Dedifferentiated amniotic fluid mesenchymal stem cell (primary cell): ENCODE data around the gene PARP1.
"Not testable (repeated sequence)": the region's sequence is repeated elsewhere in the genome, so short reads cannot be mapped to it uniquely, and the experiment has no call there.

Experiments used
- DNase-seq: peaks from one replicate; pipeline ENCODE4 v3.0.0-alpha.2; 2016; ENCODE audit errors: extremely low spot score

Gene PARP1

DNA sequence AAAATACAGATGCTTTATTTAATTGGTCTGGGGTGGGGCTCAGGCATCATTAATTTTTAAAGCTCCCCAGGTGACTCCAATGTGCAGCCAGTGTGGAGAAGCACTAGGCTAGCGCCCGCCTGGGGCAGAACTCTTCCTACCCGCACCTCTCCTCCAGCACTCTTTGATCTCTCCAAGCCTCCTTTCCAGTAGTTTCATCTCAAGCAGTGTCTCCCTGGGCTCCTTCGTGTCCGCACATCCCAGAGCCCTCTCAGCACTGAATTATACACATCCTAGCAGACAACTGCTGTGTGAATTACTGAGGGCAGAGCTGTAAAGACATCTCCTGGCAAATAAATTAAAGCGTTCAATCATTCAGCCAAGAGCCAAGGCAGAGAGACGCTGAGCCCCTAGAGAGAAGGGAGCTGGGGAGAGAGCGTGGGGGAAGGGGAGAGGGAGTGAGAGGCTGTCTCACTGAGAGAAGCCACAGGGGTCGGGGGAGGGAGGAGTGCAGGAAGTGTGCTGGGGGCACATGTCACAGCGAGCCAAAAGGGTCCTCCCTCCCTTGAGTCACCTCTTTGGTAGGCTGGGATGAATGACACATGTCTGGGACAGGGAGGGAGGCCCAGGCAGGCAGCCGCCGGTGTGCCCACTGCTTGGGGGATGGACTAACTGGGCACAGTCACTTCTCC is 21.0 kb upstream of the PARP1 start:
- no peak for DNase-seq

DNA sequence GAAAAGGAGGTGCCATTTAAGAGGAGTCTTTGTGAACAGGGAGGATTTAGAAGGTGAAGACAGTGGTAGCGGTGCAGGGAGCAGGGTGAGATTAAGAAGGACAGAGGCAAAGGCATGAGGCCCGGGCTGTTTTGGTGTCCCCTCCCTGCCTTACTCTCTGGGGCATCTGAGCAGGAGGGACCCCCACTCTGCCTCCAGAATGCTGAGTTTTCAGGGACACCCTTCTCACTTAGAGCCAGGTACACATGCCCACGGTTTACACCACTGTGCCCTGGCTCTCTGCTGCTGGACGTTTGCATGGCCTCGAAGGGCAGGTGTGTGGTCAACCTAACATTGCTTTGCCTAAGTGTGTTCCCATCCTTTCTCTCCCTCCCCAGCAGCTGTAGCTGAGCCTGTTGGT is 20.5 kb upstream of the PARP1 start:
- no peak for DNase-seq

DNA sequence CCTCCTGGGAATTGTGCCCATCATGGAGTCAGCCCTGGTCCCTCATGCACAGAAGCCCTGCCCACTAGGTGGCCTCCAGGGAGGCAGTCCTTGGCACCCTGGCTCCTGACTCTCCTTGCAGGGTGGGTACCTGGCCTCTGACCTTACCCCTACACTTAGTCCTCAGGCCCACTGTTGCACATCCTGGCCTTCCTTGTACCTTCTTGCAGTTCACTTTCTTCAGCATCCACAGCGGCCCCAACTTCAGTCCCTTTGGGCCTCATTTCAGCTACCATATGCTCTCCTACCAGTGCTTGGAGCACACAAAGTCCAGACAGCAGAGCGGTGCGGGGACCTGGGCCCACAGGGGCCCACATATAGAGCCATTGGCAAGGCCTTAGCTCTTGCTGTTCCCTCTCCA is 19.2 kb upstream of the PARP1 start:
- DNase-seq, result no peak

DNA sequence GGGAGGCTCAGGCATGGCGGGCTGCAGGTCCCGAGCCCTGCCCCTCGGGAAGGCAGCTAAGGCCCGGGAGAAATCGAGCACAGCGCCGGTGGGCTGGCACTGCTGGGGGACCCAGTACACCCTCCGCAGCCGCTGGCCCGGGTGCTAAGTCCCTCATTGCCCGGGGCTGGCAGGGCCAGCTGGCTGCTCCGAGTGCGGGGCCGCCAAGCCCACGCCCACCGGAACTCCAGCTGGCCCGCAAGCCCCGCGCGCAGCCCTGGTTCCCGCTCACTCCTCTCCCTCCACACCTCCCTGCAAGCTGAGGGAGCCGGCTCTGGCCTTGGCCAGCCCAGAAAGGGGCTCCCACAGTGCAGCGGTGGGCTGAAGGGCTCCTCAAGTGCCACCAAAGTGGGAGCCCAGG is 18.5 kb upstream of the PARP1 start:
- DNase-seq, result not testable (repeated sequence)

DNA sequence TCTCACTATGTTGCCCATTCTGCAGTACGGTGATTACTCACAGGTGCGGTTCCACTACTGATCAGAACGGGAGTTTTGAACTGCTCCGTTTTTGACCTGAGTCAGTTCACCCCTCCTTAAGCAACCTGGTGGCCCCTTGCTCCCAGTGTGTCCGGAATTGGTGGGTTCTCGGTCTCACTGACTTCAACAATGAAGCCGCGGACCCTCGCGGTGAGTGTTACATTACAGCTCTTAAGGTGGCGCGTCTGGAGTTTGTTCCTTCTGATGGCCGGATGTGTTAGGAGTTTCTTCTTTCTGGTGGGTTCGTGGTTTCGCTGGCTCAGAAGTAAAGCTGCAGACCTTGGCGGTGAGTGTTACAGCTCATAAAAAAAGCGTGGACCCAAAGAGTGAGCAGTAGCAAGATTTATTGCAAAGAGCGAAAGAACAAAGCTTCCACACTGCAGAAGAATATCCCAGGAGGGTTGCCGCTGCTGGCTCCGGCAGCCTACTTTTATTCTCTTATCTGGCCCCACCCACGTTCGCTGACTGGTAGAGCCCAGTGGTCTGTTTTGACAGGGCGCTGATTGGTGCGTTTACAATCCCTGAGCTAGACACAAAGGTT is 17.6 kb upstream of the PARP1 start:
- no peak for DNase-seq

DNA sequence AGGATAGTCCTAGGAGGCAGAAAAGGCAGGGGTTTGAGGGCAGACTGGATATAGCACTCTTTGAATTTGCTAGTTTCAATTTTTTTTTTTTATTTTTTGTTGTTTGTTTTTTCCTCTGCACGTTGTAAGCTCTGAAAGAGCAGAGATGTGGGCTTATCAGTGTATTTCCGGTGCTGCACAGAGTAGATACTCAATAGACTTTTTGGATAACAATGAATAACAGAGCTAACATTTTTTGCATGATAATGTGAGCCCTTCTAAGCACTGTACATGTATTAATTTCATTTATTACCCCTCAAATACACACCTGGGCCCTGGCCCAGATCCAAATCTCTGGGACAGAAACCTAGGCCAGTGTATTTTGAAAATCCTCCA is 17.1 kb upstream of the PARP1 start:
- DNase-seq, result no peak

DNA sequence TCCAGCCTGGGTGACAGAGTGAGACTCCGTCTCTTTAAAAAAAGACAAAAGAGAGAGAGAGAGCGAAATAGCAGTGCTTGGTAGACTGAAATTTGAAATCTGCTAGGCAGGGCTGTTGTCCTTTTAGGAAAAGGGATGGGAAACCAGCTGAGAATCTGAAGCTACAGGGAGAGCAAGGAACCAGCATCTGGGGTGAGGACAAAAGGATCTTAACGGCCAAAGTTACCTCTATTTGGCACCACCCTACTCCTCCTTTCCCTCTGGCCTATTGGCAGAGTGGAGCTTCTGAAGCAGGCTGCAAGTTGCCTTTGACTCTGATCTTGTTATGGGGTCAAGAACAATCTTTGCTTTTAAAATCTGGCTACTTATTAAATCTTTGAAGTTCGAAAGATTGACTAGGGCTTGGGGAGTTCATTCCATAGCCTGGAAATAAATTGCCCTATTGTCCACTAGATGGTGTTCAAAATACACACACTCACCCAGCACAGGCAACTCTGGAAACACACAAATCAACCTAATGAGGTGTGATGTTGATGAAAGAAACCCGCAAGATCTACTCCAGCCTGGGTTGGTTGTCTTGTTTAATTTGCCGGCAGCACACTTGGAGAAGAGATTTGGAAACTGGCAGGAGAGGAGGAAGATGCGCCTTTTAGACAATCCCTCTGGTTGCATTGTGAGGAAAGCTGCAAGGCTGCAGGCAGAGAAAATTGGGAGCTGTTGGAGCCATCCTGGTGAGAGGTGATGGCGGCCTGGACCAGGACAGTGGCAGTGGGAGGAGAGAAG is 16.5 kb upstream of the PARP1 start:
- no peak for DNase-seq

DNA sequence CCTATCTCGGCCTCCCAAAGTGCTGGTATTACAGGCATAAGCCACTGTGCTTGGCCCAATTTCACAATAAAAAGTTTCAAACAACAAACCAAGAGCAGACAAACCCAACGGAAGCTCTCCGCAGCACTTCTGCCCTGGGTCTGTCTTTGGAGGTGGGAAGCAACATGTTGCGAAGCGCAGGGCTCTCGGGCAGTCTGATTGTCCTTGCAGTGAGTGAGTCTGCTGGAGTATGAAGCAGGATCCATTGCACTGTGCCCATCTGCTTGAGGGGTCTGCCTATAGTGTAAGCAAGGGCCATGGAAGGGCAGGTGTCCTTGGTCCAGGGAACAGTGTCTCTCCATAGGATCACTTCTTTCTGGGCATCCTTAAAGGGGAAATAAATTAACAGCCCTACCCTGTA is 14.6 kb upstream of the PARP1 start:
- DNase-seq, result no peak

DNA sequence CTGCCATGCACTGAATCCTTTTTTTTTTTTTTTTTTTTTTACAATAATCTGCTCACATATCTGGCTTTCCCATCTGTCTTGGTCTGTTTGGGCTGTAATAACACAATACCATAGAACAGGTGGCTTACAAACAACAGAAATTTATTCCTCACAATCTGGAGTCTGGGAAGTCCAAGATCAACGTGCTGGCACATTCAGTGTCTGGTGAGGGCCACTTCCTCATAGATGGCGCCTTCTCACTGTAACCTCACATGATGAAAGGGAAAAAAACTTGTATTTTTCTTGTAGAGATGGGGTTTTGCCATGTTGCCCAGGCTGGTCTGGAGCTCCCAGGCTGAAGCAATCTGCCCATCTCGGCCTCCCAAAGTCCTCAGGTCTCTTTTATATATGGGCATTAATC is 13.0 kb upstream of the PARP1 start:
- no peak for DNase-seq

DNA sequence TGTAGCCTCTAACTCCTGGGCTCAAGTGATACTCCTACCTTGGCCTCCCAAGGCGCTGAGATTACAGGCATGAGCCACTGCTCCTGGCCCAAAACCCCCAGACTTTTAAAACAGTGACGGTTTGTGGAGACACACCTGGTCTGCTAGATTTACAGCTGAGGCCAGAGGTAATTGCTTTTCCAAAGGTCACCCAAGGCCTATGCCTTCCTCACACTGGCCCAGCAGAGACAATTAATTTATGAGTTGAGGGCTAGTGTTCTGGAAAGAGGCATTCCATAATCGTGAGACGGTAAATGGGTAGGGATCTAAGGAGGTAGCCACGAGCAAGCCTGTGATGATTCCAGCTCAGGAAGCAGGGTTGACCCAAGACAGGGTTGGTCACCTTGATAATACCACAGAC is 12.4 kb upstream of the PARP1 start:
- no peak for DNase-seq

DNA sequence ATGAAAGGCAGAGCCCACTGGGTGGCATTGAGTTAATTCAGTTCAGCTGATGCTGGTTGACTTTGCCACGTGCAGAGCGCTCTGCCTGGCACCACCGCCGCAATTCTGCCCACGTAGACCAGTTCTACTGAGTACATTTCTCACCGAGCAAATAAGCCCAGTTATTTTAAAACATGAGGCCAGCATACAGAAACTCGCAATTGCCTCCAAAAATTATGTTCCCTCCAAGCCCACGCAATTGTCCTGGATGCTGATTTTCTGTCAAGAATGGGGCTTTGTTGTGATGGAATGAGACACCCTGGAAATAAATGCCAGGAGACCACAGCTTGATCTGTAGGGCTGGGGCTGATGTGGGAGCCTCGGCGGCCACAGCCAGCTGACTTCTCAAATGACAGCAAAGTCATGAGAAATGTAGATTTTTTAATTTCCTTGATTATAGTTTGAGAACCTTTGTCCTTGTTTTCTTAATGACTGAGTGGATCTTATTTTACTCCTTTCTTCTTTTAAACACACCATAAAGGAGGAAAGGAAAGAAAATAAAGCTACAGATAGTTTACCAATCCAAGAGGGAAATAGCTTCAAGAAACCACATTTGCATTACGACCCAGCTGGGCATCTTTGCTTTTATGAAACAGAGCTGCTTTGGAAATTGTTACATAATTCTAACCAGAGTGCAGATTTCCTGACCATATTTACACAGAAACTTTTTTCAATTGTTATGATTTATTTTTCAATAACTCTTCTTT is 11.6 kb upstream of the PARP1 start:
- no peak for DNase-seq

DNA sequence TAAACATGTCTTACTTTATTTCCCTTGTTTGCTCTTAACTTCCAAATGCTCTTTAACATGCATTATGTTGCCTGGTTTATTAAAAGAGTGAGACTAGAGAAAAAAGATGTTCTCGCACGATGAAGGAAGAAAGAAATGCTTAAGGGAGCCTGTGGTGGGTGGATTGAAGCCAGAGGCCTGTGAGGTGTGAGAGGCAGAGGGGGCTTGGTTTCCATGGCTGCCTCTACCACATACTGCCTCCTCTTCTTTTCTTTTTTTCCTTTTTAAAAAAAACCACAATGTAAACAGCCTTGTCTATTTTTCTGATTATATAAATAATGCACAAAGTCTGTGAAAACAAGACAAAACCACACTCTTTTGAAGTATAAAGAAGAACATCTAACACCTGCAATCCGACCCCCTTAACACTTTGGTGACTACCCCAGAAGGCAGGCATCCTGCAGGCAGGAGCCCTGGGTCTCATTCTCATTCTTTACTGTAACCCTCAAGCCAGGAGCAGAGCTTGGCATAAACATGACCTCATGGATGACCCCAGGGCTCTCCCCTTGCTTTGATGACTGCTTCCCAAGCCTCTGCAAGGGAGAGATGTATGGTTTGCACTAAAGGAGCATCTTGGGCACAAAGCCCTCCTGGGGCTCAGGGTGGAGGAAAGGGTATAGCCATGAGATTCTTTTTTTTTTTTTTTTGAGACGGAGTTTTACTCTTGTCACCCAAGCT is 10.1 kb upstream of the PARP1 start:
- DNase-seq, result no peak

DNA sequence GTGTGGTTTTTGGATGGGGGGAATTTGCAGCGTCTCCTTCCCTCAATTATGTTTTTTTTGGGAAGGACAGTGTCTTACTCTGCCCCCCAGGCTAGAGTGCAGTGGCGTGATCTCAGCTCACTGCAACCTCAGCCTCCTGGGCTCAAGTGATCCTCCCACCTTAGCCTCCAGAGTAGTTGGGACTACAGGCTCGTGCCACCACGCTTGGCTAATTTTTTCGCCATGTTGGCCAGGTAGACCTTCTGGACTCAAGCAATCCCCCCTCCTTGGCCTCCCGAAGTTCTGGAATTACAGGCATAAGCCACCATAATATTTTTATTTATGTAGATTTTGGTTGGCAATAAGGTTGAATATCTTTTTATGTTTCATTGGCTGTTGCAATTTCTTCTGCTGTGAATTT is 9.5 kb upstream of the PARP1 start:
- no peak for DNase-seq

DNA sequence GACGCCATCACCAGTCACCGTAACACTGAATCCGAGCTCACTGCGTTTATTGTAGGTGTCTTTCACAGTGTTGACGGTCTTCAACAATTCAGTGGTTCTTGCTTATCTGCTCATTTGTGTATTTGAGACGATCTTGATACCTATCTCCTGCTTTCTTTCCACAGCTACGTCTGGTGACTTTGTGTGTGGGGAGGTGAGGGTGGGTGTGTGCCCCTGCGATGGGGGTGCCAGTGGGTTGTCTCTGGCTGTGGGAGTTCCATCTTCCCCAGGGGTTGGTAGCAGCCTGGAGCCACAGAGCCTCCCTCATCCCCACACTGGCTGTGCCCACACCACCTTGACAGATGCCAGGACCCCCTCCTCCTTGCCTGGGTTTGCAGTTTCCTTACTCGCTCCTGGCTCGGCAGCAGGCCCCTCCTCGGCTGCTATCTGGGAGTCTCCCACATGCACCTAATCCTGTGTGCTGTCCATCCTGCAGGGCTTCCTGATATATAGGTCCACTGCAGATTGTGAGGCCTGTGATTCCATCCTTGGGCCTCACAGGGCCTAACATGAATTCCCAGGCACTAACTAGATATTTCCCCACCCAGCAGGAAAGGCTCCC is 6.3 kb upstream of the PARP1 start:
- DNase-seq, result no peak

DNA sequence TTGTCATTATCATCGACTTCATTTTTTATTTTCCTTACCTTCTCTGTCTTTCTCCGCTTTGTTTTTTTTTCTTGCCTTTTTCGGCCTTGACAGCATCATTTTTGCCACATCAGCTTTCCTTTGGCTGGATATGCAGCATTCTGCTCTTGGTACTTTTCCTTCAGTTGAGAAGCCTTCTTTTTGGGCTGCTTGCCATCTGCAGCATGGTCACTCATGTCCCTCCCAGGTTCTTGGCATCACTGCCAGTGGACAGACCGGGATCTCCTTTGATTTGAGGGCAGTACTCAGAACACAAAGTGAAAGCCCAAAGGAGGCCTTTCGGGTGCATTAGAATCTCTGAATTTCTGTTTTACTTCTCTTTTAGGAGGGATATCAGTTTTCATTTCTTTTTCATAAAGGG is 3.7 kb upstream of the PARP1 start:
- DNase-seq, result no peak

DNA sequence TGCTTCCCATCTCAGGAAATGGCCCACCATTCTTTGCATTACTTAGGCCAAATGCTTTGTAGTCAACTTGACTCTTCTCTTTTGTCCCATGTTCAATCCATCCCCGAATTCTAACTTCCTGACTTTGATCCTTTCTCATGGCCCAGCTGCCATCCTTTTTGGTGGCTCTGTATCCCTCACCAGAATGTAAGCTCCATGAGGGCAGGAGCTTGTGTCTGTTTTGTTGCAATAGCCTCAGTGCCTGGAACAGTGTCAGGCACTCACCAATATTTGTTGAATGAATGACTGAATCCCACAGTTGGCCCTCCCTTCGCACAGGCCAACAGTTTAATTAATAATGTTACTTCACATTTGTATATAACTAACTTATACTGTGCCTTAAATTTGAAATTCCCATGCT is 3.1 kb upstream of the PARP1 start:
- no peak for DNase-seq

DNA sequence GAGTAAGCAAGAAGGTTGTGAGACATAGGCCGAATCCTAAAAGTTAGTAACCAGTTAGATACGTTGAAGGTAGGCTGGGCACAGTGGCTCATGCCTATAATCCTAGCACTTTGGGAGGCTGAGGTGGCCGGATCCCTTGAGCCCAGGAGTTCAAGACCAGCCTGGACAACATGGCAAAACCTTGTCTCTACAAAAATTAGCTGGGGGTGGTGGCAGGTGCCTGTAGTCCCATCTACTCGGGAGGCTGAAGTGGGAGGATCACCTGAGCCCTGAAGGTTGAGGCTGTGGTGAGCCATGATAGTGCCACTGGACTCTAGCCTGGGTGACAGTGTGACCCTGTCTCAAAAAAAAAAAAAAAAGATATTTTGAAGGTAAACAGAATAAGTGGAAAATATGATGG is 1.5 kb upstream of the PARP1 start:
- no peak for DNase-seq

DNA sequence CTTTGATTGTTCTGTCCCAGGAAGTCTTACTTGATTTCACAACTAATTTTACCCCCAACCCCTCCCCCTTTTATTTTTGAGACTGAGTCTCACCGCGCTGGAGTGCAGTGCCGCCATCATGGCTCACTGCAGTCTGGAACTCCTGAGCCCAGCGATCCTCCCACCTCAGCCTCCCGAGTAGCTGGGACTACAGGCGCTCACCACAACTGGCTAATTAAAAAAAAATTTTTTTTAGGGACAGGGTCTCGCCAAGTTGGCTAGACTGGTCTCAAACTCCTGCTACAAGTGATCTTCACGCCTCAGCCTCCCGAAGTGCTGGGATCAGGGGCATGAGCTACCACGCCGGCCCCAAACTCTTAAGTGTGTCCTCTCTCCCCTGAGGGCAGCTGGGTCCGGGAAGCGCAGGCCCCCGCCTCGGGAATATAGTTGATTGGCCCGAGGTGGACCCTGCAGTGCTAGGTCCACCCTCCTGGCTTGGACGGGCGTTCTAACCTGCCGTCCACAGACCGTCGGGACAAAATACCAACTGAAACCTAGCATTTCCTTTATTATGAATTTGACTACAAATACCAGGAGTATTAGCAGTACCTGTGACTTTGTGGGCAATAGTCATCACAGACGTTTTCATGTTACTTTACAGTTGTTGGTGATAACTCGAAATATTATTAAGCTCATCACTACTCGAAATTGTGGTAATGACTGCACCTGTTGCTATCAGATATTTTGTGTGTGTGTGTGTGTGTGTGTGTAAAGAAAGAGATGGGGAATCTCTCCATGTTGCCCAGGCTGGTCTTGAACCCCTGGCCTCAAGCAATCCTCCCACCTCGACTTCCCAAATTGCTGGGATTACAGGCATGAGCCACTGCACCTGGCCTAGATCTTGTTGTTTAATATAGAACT is 642 bp upstream of the PARP1 start:
- no peak for DNase-seq

DNA sequence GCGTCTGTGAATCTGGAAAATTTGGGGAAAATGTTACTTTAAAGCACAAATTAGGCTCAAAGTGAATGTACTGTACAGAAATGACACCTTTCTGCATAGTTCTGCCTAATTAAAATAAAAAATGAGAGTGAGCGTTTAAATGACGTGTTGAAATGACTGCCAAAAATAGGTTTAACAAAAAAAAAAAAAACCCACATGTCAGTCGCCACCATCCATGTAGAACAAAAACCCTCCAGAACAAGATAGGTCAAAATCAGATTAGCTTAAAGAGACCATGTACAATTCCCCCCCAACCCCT is 745 bp downstream of the PARP1 start:
- DNase-seq, result no peak

DNA sequence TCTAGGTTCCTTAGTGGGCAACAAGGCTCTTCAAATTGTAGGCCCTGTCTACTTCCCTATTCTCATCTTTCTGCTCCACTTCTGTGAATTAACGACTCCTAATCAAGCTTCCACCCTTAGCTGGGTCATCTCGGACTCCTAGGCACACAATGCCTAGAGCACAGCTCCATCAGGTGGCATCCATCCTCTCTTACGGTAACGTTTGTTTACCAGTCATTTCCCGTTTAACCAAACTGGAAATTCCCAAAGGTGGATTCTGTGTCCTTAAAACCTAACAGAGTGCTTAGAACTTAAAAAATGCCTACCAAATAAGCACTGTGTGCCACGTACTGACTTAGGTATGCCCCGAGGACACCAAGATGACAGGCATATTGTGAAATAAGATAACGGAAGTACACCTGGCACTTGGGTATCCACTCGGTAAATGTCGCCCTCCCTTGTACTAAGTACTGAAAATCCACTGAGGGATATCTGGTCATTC is 1.5 kb downstream of the PARP1 start:
- no peak for DNase-seq
